Measurements from ENCODE around the gene HDAC5. TPM values are rescaled to one million over a fixed set of nuclear protein-coding genes. Genes with fewer than 3 reads are reported as not detected.

The HDAC5 gene
- total RNA-seq, 4 donors from 2014 or later: 23.3 to 91.7 (median 42.4) TPM

DNA sequence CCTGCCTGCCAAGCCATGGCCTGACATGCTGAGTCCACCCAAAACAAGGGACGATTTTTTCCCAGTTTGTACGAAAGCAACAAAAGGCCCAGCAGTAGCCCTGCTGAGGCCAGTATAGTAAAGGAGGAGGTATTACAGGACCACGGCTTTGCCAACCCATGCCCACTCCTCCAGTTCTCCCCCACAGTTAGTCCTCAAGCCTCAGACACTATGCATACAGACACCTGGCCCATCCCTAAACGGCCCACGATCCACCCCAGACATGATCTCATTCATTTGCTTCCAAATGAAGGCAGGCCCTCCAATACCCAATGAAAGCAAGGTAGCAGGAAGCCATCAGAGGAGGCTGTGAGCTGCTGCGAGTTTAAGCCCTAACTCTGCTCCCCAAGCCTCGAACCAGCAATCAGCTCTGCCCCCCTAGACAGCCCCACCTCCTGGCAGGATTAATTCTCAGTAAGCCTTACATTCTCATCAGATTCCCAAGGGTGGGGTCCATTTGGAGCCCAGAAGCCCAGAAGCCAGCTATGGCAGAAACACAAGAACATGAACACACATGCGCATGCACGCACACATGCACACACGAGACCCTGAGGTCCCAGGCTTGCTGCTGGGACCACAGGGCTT, 4.9 kb downstream of the HDAC5 start:
- TF ChIP-seq, protein P1, sequence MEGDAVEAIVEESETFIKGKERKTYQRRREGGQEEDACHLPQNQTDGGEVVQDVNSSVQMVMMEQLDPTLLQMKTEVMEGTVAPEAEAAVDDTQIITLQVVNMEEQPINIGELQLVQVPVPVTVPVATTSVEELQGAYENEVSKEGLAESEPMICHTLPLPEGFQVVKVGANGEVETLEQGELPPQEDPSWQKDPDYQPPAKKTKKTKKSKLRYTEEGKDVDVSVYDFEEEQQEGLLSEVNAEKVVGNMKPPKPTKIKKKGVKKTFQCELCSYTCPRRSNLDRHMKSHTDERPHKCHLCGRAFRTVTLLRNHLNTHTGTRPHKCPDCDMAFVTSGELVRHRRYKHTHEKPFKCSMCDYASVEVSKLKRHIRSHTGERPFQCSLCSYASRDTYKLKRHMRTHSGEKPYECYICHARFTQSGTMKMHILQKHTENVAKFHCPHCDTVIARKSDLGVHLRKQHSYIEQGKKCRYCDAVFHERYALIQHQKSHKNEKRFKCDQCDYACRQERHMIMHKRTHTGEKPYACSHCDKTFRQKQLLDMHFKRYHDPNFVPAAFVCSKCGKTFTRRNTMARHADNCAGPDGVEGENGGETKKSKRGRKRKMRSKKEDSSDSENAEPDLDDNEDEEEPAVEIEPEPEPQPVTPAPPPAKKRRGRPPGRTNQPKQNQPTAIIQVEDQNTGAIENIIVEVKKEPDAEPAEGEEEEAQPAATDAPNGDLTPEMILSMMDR (IDR thresholded peaks at IDR 0.05; ENCODE audit: low read depth): no peak

DNA sequence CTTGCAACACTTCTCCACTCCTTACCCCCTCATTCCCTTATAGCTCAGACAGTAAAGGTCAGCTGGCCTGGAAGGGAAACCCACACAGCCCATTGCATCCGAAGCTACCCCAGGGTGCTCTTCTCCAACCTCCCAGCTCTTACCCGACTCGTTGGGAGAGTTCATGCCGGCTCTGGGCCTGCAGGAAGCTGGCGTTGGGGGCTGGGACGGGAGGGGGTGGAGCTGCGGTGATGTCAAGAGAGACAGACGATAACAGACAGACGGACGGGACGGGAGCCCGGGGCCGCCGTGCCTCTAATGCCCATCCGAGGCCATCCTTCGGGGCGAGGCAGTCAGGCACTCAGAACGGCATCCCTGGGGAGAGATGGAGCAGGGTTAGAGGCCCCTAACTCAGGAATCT, 6.1 kb downstream of the HDAC5 start:
- TF ChIP-seq, protein P1 (IDR thresholded peaks at IDR 0.05; ENCODE audit: low read depth): no peak

DNA sequence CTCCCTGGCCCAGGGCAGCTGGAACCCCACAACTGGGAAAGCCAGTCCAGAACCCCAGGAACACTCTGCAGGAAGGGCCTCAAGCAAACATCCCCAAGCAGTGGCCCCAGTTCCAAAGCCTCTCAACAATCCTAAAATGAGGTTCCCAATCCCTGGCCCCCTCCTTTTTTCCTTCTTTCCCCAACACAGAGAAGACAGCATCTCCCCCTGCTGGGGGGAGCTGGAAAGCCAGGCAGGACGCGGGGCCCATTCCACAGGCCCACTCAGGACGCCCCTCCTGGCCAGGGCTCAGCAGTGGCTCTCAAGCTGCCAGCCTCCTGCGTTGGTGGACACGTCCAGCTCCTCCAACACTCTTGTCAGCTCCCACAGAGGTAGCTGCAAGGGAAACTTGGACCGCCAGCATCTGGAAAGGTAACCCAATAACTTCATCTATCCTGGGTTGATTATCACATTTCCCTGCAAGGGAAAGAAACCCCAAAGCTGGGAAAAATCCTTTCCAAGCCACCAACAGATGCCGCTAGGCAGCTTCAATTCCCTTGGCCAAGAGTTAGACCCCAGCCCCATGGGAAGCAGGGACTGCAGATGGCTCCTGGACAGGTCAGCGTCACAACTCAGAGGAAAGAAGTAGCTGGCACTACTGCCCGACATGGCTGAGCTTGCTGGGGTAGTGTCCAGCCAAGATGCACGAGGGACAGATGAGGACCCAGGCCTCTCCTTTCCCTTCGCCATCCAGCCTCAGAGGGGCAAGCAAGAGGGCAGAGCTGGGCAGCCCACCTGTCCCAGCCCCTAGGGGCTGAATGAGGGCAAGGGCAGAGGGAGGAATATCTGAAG, 7.6 kb downstream of the HDAC5 start:
- TF ChIP-seq, protein P1 (IDR thresholded peaks at IDR 0.05; ENCODE audit: low read depth): no peak

DNA sequence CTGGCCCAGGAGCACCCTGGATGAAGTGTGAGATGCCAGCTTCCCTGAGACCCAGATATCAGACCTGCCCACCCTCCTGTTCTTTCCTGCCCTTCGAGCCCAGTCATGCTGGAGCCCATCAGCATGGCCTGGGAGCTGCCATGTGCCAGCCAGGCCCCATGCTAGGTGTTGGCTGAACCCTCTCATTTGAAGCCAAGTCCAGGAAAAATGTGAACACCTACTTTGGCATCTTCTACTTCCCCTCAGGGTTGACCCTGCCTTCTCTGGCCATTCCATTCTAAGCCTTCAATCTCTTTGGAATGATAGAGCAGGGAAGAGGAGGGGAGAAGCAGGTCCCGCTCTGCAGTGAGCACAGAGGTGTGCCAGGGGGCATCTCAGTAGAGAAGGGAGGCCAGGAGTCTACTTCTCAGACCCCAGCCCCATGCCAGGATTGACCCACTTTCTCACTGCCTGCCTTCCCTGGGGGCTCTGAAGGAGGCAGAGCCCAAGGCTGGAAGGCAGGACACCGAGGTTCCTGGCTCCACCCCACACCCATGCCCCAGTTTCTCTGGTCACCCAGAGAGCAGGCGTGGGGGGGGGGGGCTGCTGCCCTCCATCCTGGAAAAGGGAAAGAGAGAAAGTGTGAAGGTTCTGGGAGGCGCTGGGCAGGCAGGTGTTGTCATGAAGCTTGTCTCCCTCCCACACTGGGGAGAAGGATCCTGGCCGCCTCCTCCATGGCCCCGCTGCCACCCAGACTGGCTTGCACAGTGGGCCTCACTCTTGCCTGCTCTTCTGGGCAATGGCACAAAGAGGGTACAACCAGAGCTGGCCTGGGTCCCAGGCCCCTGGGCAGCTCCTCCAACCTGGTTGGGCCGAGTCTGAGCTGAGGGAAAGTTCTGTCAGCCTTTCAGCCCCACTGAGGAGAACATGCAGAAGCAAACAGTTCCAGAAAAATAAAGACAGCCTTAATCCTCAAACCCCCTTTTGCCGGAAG, 9.3 kb downstream of the HDAC5 start:
- TF ChIP-seq, protein P1 (IDR thresholded peaks at IDR 0.05; ENCODE audit: low read depth): no peak

DNA sequence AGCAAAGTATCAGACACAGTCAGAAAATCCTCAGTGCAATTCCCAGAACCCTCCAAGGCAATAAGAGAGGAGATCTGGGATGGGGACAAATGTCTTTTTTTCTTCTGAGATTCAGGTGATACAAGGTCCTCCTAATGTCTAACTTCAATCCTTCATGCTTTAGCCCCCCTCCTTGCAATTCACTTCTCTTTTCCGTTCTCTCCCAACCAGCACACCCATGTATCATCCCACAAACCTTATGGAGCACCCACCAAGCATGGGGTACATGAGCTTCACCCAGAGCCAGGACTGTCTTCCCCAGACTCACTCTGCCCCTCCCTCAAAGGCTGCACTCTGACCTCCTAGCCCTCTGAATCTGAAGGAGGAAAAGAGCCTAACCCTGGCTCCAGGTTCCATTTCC, 10.1 kb downstream of the HDAC5 start:
- TF ChIP-seq, protein P1 (IDR thresholded peaks at IDR 0.05; ENCODE audit: low read depth): no peak

DNA sequence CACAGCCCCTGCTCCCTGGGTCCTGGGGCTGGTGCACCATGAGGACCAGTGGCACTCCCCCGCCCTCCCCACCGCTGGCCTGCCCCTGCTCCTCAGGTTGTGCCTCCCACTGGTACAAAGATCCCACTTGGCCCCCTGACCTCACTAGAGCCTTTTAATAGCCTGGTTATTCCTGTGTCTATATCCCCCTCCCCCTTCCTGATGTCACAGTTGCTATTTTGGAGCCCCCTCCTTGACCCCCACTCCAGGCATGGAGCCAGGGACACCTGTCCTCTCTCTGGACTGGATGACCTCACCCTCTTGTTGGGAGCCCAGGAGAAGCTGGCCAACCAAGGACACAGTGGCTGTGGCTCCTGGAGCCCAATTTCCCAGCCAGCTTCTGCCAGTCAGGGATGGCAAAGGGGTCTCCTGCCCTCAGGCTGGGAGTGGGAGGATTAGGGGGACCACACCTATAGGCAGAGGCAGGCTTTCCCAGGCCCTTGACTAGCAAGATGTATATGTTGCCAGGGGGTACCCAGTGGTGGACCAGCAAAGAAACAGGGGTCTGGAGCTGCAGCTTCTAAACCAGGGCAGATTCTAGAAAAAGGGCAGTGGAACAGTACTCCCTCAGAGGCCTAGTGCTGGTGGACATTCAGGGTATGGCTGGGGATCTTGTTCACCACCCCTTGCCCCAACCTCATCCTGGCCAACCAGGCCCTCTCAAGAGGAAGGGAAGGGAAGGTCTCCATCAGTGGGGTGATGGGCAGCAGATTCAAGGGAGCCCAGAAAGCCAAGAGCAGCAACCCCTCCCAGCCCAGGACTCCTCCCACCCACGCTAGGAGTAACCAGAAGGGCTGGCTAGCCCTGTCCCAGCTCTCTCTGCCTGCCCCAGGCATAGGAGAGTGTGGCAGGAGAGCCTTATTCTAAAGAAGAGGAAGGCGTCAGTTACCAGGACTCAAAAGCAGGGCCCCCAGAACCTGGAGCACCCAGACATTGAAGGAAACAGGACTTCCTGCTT, 10.9 kb downstream of the HDAC5 start:
- TF ChIP-seq, protein P1 (IDR thresholded peaks at IDR 0.05; ENCODE audit: low read depth): no peak
